Measurements from ENCODE around the gene AKAP11.

Gene AKAP11

DNA sequence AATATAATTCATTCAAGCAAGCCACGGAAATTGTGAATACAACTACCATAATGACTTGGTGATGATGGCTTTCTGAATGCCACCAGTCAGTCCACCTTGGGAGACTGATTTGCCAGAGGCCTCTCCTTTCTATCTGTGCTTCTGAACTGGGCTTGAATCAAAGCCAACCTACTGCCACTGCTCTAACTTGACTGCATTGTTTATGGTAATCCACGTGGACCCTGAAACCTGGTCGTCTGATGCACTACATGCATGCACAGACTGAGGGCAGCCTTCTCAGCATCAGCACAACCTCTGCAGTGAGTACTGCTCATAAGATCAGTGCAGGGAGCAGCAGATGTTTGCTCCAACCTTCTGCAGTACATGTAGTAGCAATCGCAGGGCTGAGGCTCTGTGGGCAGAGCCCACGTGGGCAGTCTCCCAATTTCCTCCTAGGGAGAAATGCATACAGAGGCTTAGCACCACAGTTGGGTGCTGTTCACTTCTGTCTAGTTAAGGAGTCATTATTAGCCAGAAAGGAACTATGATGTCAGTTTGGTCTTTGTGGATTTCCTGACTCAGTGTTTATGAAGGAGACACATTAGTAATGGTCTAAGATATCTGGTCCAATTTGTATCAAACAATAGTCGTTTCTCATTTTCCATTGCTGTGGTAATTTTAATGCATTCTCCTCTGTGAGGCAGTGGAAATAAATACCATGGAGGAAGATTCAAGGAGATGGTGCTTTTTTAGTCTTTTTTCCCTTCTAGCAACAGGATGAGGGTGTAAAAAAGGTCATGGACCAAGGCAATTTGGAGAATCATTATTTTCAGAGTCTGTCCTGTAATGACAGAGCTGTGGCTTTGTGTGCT is 82.5 kb downstream of the AKAP11 start:
- Histone ChIP-seq H3K4me3 (ENCODE audit: insufficient read length, low read depth) (no peak overlapping the region), H3K4me1 (ENCODE audit: insufficient read depth, insufficient read length) (no peaks in the 10 kb centered on the region), H3K9ac (ENCODE audit: insufficient read length, low read depth) (no peak overlapping the region), H3K9me3 (ENCODE audit: insufficient read depth, low read length) (no peaks in the 10 kb centered on the region), H3K27me3 (ENCODE audit: insufficient read depth, insufficient read length) (no peaks in the 10 kb centered on the region), H3K36me3 (ENCODE audit: insufficient read depth, insufficient read length, low read length) (no peaks in the 10 kb centered on the region)
- DNase-seq (ENCODE audit: low read depth, low spot score), result no peak
- no peak for TF ChIP-seq ZNF274 (IDR thresholded peaks at IDR 0.05; ENCODE audit: low read depth, low read length)
- no peak for TF ChIP-seq YY1 (IDR thresholded peaks at IDR 0.05; ENCODE audit: insufficient read depth, insufficient read length)
- TF ChIP-seq SUZ12 (IDR thresholded peaks at IDR 0.05; ENCODE audit: extremely low read depth, insufficient read depth, insufficient read length), result no peak

DNA sequence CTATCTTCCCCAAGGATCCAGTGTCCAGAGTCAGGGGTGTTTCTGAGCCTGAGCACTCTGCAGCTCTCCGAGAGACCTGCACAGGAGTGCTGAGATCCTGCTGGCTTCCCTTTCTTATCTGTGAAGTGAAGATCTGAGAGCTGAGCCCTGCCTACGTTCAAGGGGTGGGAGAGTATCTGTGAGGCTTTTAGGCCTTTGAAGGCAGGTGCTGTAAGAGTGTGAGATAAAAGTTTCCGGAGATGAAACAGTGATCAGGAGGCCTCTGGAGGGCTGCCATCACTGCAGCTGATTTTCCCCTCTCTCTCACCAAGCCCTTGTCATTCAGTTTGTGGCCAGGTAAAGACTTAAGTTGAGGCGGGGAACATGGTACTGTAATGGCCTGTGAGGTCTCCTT is 83.1 kb downstream of the AKAP11 start:
- Histone ChIP-seq H3K9ac (ENCODE audit: insufficient read length, low read depth) (no peak overlapping the region), H3K4me1 (ENCODE audit: insufficient read depth, insufficient read length) (no peaks in the 10 kb centered on the region), H3K9me3 (ENCODE audit: insufficient read depth, low read length) (no peaks in the 10 kb centered on the region), H3K4me3 (ENCODE audit: insufficient read length, low read depth) (no peak overlapping the region), H3K27me3 (ENCODE audit: insufficient read depth, insufficient read length) (no peaks in the 10 kb centered on the region), H3K36me3 (ENCODE audit: insufficient read depth, insufficient read length, low read length) (no peaks in the 10 kb centered on the region)
- no peak for DNase-seq (ENCODE audit: low read depth, low spot score)
- TF ChIP-seq SUZ12 (IDR thresholded peaks at IDR 0.05; ENCODE audit: extremely low read depth, insufficient read depth, insufficient read length), result no peak
- no peak for TF ChIP-seq ZNF274 (IDR thresholded peaks at IDR 0.05; ENCODE audit: low read depth, low read length)
- no peak for TF ChIP-seq YY1 (IDR thresholded peaks at IDR 0.05; ENCODE audit: insufficient read depth, insufficient read length)

DNA sequence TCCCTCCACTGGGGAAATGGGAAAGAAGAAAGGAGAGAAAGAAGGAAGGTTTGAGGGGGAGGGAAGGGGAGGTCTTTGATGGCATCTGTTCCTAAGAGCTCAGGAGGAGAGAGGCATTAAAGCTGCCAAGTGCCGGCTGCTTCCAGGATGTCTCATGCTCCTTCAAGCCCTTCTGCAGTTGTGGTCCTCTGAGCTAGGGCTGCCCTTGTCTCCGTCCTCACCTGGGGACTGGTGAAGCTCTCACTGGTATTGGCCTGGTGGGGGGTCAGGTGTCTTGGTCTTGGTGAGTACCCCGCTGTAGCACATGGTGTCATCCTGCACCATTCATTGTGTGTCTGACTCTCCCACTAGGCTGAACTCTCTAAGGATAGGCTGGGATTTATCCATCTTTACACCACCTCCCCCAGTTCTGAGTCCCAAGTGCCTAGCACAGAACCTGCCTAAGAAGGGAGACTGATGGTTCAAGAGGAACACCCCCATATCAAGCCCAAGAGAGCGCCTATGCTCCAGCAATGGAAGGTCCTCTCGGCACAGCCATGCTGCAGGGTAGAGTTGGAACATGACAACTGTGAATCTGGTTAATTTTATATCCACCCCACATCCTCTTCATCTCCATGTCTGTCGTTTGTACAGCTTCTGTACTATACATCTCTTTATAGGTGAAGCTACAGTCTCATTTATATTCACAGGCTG is 83.7 kb downstream of the AKAP11 start:
- no peaks in the 10 kb centered on the region for H3K4me1 ChIP-seq (ENCODE audit: insufficient read depth, insufficient read length)
- DNase-seq (ENCODE audit: low read depth, low spot score), result no peak
- H3K36me3 ChIP-seq (ENCODE audit: insufficient read depth, insufficient read length, low read length), result no peaks in the 10 kb centered on the region
- no peak overlapping the region for H3K9ac ChIP-seq (ENCODE audit: insufficient read length, low read depth)
- TF ChIP-seq SUZ12 (IDR thresholded peaks at IDR 0.05; ENCODE audit: extremely low read depth, insufficient read depth, insufficient read length) (no peak), YY1 (IDR thresholded peaks at IDR 0.05; ENCODE audit: insufficient read depth, insufficient read length) (no peak), ZNF274 (IDR thresholded peaks at IDR 0.05; ENCODE audit: low read depth, low read length) (no peak)
- no peak overlapping the region for H3K4me3 ChIP-seq (ENCODE audit: insufficient read length, low read depth)
- no peaks in the 10 kb centered on the region for H3K27me3 ChIP-seq (ENCODE audit: insufficient read depth, insufficient read length)
- H3K9me3 ChIP-seq (ENCODE audit: insufficient read depth, low read length), result no peaks in the 10 kb centered on the region

DNA sequence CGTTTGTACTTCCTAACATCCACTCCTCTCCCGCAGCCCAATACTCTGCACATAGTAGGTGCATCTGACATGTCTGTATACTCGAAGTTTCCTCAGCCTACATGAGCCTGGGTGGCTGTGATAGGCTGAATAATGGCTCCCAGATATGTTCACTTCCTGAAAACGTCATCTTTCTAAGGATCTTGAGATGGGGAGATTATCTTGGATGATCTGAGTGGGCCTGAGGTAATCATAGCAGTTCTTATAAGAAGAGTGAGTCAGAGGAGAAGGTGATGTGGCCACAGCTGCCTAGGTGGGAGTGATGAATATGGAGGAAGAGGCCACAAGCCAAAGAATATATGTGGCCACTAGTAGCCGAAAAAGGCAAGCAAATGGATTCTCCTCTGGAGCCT is 84.2 kb downstream of the AKAP11 start:
- Histone ChIP-seq H3K9ac (ENCODE audit: insufficient read length, low read depth) (no peak overlapping the region), H3K4me3 (ENCODE audit: insufficient read length, low read depth) (no peak overlapping the region), H3K27me3 (ENCODE audit: insufficient read depth, insufficient read length) (no peaks in the 10 kb centered on the region), H3K36me3 (ENCODE audit: insufficient read depth, insufficient read length, low read length) (no peaks in the 10 kb centered on the region), H3K4me1 (ENCODE audit: insufficient read depth, insufficient read length) (no peaks in the 10 kb centered on the region), H3K9me3 (ENCODE audit: insufficient read depth, low read length) (no peaks in the 10 kb centered on the region)
- no peak for TF ChIP-seq ZNF274 (IDR thresholded peaks at IDR 0.05; ENCODE audit: low read depth, low read length)
- TF ChIP-seq SUZ12 (IDR thresholded peaks at IDR 0.05; ENCODE audit: extremely low read depth, insufficient read depth, insufficient read length), result no peak
- TF ChIP-seq YY1 (IDR thresholded peaks at IDR 0.05; ENCODE audit: insufficient read depth, insufficient read length), result no peak
- no peak for DNase-seq (ENCODE audit: low read depth, low spot score)

DNA sequence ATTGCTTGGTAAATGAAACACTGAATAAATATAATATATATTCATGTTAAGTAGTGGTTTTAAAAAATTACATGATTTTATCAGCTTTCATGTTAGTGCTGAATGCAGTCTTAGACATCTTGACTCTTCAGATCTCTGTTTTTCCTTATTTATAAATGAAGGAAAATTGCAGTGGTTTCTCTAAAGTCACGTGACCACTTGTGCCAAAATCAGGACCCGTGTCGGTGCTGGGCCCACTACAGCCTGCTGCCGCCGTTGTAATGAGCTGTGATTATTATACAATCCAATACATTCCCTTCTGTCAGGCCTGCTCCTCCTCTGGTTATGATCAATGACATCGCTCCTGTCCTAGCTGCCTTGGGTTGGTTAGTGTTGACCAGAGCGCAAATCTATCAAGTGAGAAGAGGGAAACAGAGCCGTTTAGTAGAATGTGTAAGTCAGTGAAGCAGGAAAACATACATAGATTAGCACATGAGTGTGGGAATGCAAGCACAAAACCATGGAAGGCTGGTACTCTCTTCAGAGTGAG is 88.2 kb downstream of the AKAP11 start:
- Histone ChIP-seq H3K4me3 (ENCODE audit: insufficient read length, low read depth) (no peak overlapping the region), H3K4me1 (ENCODE audit: insufficient read depth, insufficient read length) (no peaks in the 10 kb centered on the region), H3K9me3 (ENCODE audit: insufficient read depth, low read length) (no peaks in the 10 kb centered on the region), H3K9ac (ENCODE audit: insufficient read length, low read depth) (no peak overlapping the region), H3K27me3 (ENCODE audit: insufficient read depth, insufficient read length) (no peaks in the 10 kb centered on the region), H3K36me3 (ENCODE audit: insufficient read depth, insufficient read length, low read length) (no peaks in the 10 kb centered on the region)
- DNase-seq (ENCODE audit: low read depth, low spot score), result no peak
- TF ChIP-seq ZNF274 (IDR thresholded peaks at IDR 0.05; ENCODE audit: low read depth, low read length) (no peak), SUZ12 (IDR thresholded peaks at IDR 0.05; ENCODE audit: extremely low read depth, insufficient read depth, insufficient read length) (no peak), YY1 (IDR thresholded peaks at IDR 0.05; ENCODE audit: insufficient read depth, insufficient read length) (no peak)

DNA sequence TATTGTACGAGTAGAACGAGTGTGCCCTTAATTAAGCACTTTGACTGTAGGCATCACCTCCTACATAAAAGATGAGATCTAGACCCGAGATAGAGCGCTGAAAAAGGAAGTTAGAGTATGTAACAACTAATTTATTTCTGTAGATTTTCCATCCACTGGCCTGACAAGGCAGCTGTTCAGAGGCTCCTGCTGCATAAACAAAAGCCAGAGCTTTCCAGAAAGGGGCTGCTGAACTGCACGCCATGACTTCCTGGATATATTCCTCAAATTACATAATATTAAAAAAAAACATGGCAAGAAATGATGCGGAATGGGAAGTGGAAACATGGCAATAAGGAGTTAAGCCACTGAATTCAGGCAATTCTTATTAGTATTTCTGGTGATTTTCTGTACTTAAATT is 89.7 kb downstream of the AKAP11 start:
- no peak overlapping the region for H3K4me3 ChIP-seq (ENCODE audit: insufficient read length, low read depth)
- no peak for DNase-seq (ENCODE audit: low read depth, low spot score)
- H3K4me1 ChIP-seq (ENCODE audit: insufficient read depth, insufficient read length), result no peaks in the 10 kb centered on the region
- H3K27me3 ChIP-seq (ENCODE audit: insufficient read depth, insufficient read length), result no peaks in the 10 kb centered on the region
- H3K36me3 ChIP-seq (ENCODE audit: insufficient read depth, insufficient read length, low read length), result no peaks in the 10 kb centered on the region
- no peak overlapping the region for H3K9ac ChIP-seq (ENCODE audit: insufficient read length, low read depth)
- no peaks in the 10 kb centered on the region for H3K9me3 ChIP-seq (ENCODE audit: insufficient read depth, low read length)
- no peak for TF ChIP-seq ZNF274 (IDR thresholded peaks at IDR 0.05; ENCODE audit: low read depth, low read length)
- no peak for TF ChIP-seq SUZ12 (IDR thresholded peaks at IDR 0.05; ENCODE audit: extremely low read depth, insufficient read depth, insufficient read length)
- no peak for TF ChIP-seq YY1 (IDR thresholded peaks at IDR 0.05; ENCODE audit: insufficient read depth, insufficient read length)
